GM19468 (cell line): ENCODE data around the gene TCFL5.
"Not testable (repeated sequence)": the region's sequence is repeated elsewhere in the genome, so short reads cannot be mapped to it uniquely, and the experiment has no call there.

Experiments
- ATAC-seq: cut with Tn5 transposase; IDR thresholded peaks from one replicate; pipeline ENCODE4 v1.9.1; 2021; ENCODE audit warnings: mild to moderate bottlenecking, moderate library complexity, moderate number of reproducible peaks; ENCODE audit not compliant: unreplicated experiment; ENCODE audit errors: extremely low read depth

The TCFL5 gene

DNA sequence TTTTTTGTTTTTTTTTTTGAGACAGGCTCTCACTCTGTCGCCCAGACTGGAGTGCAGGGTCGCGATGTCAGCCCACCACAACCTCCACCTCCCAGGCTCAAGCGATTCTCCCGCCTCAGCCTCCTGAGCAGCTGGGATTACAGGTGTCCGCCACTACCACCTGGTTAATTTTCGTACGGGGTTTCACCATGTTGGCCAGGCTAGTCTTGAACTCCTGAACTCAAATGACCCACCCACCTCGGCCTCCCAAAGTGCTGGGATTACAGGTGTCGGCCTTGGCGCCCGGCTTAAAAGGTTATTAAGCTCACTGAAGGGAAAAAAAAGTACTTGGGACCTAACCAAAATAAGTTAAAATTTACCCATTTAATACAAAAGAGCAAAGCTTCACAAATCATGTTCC is 1.9 kb downstream of the TCFL5 start:
- ATAC-seq, result no peak

DNA sequence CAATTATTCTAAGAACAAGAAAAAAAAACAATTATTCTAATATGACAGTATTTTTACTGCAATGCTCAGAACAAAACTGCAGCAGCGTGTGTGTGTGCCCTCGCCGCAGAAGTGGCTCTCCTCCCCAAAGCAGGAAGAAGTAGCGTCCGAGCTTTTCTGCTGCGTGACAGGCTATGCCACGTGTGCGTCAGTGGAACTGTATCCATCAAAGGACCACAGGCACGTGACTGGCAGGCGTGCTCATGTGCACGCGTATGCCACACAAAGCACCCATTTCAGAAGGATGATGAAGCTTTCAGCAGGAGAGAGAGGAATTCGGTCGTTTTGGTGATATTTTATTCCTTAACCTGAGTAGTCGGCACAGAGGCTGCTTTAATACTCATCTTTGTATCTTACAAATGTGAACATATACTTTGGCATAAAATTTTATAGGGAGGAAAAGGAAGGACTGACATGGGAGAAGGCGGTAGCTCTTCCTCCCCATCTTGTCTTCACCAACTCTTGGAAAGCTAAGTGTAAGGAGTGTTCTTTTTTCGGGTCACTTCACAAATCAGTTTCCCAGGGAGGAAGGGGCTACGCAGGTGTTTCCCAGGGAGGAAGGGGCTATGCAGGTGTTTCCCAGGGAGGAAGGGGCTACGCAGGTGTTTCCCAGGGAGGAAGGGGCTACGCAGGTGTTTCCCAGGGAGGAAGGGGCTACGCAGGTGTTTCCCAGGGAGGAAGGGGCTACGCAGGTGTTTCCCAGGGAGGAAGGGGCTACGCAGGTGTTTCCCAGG is 3.4 kb downstream of the TCFL5 start:
- ATAC-seq, result no peak

DNA sequence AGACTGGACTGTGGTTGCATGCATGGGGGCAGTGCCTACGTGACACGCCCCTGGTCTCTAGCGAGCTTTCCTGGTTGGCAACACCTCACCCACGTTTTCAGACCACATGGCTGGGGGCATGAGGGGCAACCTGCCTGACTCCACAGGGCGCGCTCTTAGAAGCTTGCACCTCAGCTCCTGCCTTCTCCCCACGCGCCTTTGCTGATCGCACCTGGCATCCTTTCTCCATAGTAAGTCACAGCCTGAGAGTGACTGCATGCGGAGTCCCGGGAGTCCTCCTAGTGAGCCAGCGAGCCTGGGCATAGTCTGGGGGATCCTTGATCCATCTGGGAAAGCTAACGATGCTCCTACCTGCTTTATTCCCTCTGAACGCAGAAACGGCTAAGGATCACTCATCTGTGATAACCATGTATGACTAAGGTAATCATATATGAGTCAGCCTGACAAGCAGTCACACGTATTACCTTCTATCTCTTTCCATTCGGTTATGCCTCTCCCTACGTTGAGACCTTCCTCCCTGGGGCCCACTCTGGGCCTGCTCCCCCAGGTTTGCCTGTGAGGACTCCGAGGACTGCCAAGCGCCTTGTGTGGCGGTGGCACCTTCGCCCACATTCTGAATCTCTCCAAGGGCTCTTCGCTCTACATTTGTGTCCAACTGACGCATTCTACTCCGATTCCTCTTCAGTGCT is 4.5 kb downstream of the TCFL5 start:
- ATAC-seq, result no peak

DNA sequence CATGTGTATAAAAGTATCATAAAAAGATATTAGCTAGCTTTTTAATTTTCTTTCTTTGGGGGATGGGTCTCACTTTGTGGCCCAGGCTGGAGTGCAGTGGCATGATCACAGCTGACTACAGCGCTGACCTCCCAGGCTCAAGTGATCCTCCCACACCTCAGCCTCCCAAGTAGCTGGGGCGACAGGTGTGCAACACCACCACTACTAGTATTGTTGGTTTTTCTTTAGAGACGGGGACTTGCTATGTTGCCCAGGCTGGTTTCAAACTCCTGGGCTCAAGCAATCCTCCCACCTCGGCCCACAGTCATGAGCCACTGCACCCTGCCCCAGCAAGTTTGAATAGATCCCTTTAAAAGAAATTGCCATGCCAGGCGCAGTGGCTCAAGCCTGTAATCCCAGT is 6.5 kb downstream of the TCFL5 start:
- no peak for ATAC-seq

- ATAC-seq, result no peak
Measured at GRCh38 chr20:62854121-62854520, 7.5 kb downstream of the TCFL5 start.

GRCh38 chr20:62853304-62853703 is 8.3 kb downstream of the TCFL5 start:
- not testable (repeated sequence) for ATAC-seq

GRCh38 chr20:62852841-62853240 is 8.8 kb downstream of the TCFL5 start:
- ATAC-seq, result no peak

GRCh38 chr20:62852196-62852595 is 9.4 kb downstream of the TCFL5 start:
- ATAC-seq, result no peak

- no peak for ATAC-seq
Measured at GRCh38 chr20:62850333-62850974, 11.2 kb downstream of the TCFL5 start.

DNA sequence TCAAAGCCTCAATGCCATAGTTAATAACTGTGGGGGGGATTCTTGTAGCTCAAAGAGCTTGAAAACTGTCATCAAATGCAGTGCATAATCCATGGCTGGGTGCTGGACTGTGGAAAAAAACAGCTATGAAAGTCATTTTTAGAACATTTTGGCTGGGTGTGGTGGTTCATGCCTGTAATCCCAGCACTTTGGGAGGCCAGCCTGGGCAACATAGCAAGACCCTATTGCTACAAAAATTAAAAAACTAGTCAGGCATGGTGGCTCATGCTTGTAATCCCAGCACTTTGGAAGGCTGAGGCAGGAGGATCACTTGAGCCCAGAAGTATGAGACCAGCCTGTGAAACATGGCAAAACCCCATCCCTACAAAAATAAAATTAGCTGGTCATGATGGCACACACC is 12.2 kb downstream of the TCFL5 start:
- no peak for ATAC-seq

DNA sequence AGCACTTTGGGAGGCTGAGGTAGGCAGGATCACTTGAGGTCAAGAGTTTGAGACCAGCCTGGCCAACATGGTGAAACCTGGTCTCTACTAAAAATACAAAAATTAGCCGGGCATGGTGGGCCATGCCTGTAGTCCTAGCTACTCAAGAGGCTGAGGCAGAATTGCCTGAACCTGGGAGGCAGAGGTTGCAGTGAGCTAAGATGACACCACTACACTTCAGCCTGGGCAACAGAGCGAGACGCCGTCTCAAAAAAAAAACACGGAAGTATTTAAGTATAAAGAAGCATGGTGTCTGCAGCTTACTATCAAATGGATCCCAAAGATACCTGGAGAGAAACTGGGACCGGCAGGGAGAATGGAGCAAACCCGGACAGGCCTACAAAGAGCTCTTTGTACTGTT is 12.7 kb downstream of the TCFL5 start:
- ATAC-seq, result not testable (repeated sequence)

DNA sequence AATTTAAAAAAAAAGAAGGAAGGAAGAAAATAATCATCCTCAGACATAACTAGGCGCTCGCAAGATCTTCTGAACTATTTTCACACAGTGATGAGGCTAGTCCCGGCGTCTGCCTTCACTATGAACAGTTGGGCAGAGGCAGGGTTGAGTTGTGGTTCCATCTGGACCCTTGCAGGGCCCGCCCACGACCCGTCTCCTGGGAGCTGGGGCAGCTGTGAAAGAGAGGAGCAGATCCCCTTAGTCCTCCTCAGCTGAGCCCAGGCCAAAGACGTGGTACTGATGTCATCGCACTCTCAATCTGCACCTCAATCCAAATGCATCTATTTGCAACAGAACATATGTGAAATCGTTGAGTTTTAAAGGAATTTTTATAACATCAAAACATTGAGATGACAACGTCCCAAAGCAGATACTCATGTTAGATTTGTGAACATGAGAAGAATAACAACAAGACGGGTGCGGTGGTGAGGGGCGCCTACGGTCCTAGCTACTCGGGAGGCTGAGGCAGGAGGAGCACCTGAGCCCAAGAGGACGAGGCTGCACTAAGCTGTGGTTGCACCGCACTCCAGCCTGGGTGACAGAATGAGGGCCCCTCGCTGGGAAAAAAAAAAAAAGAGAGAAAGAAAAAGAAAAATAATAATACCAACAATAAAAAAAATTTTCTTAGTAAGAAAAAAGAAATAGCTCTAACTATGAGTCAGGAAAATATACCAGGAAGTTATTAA is 15.3 kb downstream of the TCFL5 start:
- no peak for ATAC-seq

GRCh38 chr20:62845416-62846160 is 16.0 kb downstream of the TCFL5 start:
- ATAC-seq, result no peak

DNA sequence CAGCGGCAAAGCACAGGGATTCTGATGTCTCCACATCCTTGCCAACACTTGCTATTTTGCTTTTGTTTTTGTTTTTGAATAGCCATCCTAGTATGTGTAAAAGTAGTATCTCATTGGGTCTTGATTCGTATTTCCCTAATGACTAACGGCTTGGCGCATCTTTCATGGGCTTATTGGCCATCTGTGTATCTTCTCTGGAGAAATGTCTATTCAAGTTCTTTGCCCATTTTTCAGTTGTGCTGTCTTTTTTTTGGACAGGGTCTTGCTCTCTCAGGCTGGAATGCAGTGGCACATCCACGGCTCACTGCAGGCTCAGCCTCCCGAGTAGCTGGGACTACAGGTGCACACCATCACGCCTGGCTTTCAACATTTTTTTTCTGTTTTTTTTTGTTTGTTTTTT is 17.4 kb downstream of the TCFL5 start:
- no peak for ATAC-seq

GRCh38 chr20:62843656-62844055 is 18.0 kb downstream of the TCFL5 start:
- ATAC-seq, result no peak

DNA sequence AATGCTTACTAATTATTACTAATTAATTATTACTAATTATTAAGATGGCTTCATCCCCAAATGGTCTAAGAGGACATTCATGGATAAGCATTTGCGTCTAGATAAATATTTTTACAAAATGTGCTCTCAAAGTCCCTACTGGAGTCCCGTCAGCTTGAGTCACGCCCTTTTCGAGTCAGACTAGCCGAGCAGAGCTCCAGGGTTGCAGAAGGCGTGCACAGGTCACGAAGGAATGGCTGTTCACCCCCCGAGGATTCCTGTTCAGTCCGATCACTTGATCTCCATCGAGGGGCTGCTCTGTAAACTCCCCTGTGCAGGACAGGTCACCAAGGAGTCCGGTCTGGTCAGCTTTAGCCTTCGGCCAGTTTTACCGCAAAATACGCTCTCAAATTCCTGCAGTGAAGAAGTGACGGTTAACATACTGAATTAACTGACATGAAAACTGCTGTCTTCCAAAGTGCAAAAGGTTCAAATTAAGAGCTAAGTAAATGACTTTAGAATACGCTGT is 19.9 kb downstream of the TCFL5 start:
- no peak for ATAC-seq

- ATAC-seq, result no peak
Measured at GRCh38 chr20:62840244-62841197, 21.1 kb downstream of the TCFL5 start.

- no peak for ATAC-seq
Measured at GRCh38 chr20:62839816-62840215, 21.8 kb downstream of the TCFL5 start.

- ATAC-seq, result no peak
Measured at GRCh38 chr20:62839261-62839660, 22.4 kb downstream of the TCFL5 start.
